Measurements from ENCODE around the gene SRSF3. TPM values are rescaled to one million over a fixed set of nuclear protein-coding genes. Genes with fewer than 3 reads are reported as not detected.

SRSF3 gene
- total RNA-seq, 1 donor from 2014 or later: 455 TPM

DNA sequence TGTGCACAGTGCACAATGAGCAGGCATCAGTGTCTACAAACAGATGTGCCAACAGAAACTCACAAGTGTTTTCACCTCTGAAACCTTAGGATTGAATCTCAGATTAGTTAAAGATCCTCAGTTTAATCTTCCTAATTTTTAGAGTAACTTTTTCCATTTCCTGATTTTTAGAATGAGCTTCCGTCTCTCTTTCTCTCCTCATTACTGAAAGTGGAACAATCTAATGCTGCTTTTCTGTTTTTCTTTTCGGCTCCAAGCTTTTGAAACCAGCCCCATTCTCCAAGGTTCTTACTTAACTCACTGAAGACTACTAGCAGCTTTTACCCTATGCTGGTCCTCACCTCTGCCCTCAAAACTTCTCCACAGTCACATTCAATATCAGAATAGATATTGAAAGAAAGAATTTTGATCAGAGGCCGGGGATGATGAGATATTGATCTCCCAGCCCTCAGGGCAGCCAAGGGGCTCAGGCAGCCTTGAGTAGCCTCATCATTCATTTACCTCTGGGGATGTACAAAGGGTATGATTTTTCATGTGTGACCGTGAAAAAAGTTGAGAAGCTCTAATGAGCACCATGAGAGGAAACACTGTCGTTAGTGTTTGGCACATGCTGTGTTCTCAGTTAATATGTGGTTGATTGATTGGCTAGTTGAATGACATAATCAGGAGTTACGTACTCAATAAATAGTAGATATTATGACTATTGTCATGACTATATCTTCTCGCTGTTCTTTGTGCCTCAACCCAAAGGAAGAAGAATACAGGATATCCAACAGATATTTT is 35.0 kb upstream of the SRSF3 start:
- no peaks in the 10 kb centered on the region for H3K36me3 Mint-ChIP-seq
- no peaks in the 10 kb centered on the region for H3K9me3 Mint-ChIP-seq
- H3K4me3 Mint-ChIP-seq: peak overlapping the region; percentile 6
- no peaks in the 10 kb centered on the region for H3K27me3 Mint-ChIP-seq
- H3K27ac Mint-ChIP-seq: no peak overlapping the region
- TF ChIP-seq, protein P1, sequence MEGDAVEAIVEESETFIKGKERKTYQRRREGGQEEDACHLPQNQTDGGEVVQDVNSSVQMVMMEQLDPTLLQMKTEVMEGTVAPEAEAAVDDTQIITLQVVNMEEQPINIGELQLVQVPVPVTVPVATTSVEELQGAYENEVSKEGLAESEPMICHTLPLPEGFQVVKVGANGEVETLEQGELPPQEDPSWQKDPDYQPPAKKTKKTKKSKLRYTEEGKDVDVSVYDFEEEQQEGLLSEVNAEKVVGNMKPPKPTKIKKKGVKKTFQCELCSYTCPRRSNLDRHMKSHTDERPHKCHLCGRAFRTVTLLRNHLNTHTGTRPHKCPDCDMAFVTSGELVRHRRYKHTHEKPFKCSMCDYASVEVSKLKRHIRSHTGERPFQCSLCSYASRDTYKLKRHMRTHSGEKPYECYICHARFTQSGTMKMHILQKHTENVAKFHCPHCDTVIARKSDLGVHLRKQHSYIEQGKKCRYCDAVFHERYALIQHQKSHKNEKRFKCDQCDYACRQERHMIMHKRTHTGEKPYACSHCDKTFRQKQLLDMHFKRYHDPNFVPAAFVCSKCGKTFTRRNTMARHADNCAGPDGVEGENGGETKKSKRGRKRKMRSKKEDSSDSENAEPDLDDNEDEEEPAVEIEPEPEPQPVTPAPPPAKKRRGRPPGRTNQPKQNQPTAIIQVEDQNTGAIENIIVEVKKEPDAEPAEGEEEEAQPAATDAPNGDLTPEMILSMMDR (conservative IDR thresholded peaks at IDR 0.05): no peak
- peaks cover 39% of the 10 kb centered on the region for H3K4me1 Mint-ChIP-seq (ENCODE audit: unreplicated experiment)
- DNase-seq (ENCODE audit: extremely low spot score, unreplicated experiment): no peak

DNA sequence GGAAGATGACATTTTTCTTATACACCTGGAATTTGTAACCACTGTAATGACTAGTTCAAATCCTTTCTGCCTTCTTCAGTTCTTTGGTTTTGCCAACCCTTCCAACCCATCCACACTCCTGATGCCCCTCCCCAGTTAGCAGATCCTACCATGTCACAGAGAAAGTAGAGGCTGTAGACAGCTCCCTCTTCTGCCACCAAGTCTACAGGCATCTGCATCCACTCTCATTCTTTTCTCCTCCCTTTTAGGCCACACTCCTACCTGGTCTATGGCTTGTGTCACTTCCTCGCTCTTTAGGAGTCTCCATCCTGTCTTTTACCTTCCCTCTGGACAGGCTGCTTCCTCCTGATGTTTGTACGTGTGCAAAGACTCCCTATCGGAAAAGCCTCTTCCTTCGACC is 33.3 kb upstream of the SRSF3 start:
- DNase-seq (ENCODE audit: extremely low spot score, unreplicated experiment): no peak
- Mint-ChIP-seq H3K9me3 (no peaks in the 10 kb centered on the region), H3K36me3 (no peaks in the 10 kb centered on the region), H3K27ac (no peak overlapping the region), H3K4me3 (no peak overlapping the region), H3K4me1 (ENCODE audit: unreplicated experiment) (peaks cover 38% of the 10 kb centered on the region), H3K27me3 (no peaks in the 10 kb centered on the region)
- TF ChIP-seq, protein P1 (conservative IDR thresholded peaks at IDR 0.05): no peak

DNA sequence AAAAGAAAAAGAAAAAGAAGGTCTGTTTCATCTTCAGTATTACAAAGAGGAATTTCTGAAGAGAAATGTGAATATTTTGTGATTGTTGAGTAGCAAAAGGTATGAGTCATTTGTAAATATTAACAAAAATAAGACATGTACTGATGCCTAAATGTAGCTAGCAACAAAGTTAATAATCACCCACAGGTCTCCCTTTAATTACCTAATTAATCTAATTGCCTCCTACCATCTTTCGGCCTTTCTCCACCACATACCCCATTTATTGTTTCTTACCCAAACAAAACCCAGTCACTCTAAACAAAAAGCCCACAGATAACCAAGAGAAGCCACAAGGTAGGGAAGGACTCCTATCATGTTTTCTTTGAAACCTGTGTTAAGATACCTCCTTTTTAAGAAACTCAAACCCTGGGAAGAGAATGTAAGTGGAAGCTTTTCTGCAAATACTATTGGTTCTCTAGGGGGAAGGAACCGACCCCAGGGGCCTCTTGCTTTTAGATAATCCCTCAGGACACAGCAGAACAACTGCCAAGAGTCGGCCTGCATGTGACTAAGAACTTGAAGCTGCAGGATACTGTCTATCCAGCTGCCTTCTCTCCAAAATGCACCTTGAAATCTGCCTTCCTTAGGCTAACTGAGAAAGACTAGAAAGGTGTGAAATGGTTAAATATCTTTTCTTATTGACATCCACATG is 30.8 kb upstream of the SRSF3 start:
- H3K4me1 Mint-ChIP-seq (ENCODE audit: unreplicated experiment): peaks cover 28% of the 10 kb centered on the region
- H3K9me3 Mint-ChIP-seq: no peaks in the 10 kb centered on the region
- no peak for DNase-seq (ENCODE audit: extremely low spot score, unreplicated experiment)
- no peak overlapping the region for H3K4me3 Mint-ChIP-seq
- no peaks in the 10 kb centered on the region for H3K27me3 Mint-ChIP-seq
- H3K36me3 Mint-ChIP-seq: no peaks in the 10 kb centered on the region
- H3K27ac Mint-ChIP-seq: no peak overlapping the region
- TF ChIP-seq, protein P1 (conservative IDR thresholded peaks at IDR 0.05): no peak

DNA sequence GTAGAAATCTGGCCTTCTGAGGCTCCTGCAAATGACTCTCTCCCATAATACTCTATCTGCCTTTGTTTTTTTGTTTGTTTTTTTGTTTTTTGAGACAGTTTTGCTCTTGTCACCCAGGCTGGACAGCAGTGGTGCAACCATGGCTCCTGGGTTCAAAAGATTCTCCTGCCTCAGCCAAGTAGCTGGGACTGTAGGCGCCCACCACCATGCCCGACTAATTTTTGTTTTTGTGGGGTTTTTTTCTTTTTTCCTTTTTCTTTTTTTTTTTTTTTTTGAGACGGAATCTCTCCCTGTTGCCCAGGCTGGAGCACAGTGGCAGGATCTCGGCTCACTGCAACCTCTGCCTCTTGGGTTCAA is 30.3 kb upstream of the SRSF3 start:
- Mint-ChIP-seq H3K27me3 (no peaks in the 10 kb centered on the region), H3K4me3 (no peak overlapping the region), H3K4me1 (ENCODE audit: unreplicated experiment) (peaks cover 27% of the 10 kb centered on the region), H3K36me3 (no peaks in the 10 kb centered on the region), H3K27ac (no peak overlapping the region), H3K9me3 (no peaks in the 10 kb centered on the region)
- no peak for DNase-seq (ENCODE audit: extremely low spot score, unreplicated experiment)
- TF ChIP-seq, protein P1 (conservative IDR thresholded peaks at IDR 0.05): no peak

DNA sequence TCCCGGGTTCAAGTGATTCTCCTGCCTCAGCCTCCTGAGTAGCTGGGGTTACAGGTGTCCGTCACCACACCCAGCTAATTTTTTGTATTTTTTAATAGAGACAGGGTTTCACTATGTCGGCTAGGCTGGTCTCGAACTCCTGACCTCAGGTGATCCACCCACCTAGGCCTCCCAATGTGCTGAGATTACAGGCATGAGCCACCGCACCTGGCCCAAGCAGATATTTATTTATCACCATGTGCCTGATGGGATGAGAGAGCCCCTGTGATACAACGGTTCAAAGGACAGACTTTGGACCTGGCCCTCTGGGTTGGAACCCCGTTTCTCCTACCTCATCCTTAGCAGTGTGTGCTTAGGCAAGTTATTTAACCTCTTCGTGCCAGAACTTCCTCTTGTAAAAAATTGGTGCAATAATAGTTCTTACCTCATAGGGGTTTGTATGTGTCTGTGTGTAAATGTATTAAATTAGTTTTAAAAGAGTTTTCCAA is 27.7 kb upstream of the SRSF3 start:
- TF ChIP-seq, protein P1 (conservative IDR thresholded peaks at IDR 0.05): no peak
- Mint-ChIP-seq H3K36me3 (no peaks in the 10 kb centered on the region), H3K27me3 (no peaks in the 10 kb centered on the region), H3K4me1 (ENCODE audit: unreplicated experiment) (peaks cover 22% of the 10 kb centered on the region), H3K9me3 (no peaks in the 10 kb centered on the region), H3K4me3 (no peak overlapping the region), H3K27ac (no peak overlapping the region)
- DNase-seq (ENCODE audit: extremely low spot score, unreplicated experiment): no peak

Data from type B pancreatic cell (in vitro differentiated cells).